HL-60/S4 (cell line): ENCODE data around the gene DNMT3B.

ENCODE experiments used
- in situ Hi-C: fragments of 300-500 bp; cut with MboI; formaldehyde crosslinking; loops from 2 replicates; pipeline ENCODE4 v1.14.3; 2022; ENCODE audit warnings: low sequenced_read_pairs

Gene DNMT3B

DNA sequence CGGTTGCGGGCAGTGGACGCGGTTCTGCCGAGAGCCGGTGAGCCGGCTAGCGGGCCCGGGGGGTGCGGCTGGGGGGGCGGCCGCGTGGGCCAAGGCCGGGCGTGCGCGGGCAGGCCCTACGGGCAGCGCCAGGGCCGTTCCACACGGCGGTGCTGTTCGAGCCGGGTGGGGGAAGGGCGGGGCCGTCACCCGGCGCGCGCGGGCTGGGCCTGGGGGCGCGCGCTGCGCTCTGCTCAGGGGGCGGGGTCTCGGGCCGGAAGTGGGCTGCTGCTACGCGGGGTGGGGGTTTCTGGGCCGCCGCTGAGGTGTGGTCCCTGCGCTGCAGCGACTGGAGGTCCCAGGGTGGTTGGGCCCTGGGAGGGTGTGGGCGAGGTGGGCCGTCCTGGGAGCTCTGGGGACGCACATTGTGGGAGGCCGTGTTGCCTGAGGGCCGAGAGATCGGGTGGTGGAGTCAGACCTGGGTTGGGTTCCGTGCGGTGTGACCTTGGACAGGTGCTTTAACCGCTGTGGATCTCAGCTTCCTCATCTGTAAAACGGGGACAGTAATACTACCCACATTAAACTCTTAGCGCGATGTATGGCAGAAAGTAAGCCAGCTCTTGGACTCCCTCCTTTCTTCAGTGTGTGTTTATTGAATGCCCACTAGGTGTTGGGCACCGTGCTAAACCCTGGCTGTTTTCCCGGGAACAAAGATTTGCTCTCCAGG lies 58.0 kb downstream of the DNMT3B start:
- in situ Hi-C loops = no loop called here

GRCh38 chr20:32820698-32821377 lies 58.7 kb downstream of the DNMT3B start:
- in situ Hi-C loops = no loop called here

GRCh38 chr20:32822225-32822624 lies 60.0 kb downstream of the DNMT3B start:
- in situ Hi-C loops = no loop called here

DNA sequence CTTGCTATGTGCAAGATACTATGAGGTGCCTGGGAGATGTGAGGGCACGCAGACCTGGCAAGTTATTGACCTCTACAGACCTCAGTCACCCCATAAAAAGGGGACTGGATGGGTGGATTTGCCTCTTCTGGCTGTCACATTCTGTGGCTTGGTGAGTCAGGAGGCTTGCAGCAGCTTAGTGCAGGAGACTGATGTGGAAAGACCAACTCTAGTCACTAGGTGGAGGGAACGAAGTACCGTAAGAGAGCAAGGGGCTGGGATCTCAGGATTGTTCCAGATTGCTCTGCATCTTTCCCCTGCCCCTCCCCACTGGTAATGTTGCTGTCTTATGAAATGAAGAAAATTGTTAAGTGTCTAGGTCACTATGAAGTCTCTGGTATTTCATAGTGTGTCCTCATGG lies 60.9 kb downstream of the DNMT3B start:
- in situ Hi-C loops = no loop called here

DNA sequence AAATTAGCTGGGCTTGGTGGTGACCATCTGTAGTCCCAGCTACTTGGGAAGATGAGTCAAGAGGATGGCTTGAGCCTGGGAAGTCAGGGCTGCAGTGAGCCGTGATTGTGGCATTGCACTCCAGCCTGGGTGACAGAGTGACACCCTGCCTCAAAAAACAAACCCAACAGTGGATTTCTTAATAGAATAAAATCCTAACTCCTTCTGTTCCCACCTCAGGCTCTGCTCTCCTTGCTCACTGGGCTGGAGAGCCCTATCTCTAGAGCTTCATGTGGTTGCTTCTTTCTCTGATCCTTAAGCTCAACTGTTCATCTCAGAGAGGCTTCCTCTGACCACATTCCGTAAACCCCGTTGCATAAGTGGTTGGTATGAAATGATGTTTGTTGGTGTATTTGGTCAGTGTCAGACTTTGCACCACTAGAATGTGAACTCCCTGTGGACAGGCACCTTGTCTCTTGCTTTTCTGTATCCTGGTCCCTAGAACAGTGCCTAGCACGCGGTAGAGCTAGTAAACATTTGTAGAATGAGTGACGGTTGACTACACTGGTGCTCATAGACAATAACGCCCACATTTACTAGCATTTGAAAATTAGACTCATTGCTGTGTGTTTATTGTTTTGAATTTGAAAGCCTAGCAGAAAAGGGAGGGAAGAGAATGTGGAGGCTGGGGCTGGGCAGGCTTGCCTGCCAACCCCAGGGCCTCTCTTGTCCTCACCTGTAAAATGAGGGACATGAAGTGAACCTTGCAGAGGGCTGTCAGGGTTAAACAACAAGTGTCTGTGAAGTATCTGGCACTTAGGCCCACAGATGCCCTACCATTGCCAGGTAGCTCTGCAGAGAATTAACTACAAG lies 61.8 kb downstream of the DNMT3B start:
- in situ Hi-C loops = no loop called here

DNA sequence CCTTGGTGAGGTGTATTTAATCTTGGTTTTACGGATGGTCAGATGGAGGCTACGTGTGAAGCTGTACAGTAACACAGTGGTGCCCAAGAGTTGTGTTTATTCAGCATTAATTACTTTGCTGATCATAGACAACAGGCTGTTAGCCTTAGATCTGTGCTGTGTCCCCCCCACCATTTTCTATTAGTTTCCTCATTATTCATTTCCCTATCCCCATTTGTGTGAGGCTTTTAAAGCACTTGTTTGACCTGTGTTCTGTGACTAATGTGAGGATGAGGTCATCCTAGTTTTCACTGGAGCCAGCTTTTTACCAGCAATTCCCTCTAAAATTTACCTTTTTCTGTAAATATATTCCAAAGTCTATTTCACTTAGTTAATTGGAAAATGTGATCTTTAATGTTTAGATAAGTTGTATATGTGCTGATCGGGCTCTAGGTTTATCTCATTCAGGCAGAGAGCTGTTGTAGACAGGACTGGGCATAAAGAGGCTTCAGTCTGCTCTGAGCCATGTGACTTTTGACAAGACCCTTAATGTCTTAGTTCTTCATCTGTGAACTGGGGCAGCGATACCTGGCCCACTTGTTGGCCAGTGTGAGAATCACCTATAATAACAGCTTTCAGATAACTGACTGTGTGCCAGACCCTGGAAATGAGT lies 66.0 kb downstream of the DNMT3B start:
- in situ Hi-C loops = no loop called here

GRCh38 chr20:32829311-32830005 lies 67.3 kb downstream of the DNMT3B start:
- in situ Hi-C loops = no loop called here

DNA sequence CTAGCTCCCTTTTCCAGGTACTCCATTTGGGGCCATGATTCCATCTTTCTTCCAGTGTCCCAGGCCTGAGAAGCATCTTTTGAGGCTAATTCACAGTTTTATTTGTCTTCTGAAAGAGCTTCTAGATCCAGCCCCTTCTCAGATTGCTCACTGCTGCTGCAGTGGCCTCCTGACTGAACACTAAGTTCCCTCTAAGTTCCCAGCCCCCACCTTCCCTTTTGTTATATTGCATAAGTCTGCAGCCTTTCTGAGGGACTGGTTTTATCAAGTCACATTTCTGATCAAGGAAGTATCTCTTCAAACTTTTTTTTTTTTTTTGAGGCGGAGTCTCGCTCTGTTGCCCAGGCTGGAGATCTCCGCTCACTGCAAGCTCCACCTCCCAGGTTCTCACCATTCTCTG lies 68.3 kb downstream of the DNMT3B start:
- in situ Hi-C loops = no loop called here

DNA sequence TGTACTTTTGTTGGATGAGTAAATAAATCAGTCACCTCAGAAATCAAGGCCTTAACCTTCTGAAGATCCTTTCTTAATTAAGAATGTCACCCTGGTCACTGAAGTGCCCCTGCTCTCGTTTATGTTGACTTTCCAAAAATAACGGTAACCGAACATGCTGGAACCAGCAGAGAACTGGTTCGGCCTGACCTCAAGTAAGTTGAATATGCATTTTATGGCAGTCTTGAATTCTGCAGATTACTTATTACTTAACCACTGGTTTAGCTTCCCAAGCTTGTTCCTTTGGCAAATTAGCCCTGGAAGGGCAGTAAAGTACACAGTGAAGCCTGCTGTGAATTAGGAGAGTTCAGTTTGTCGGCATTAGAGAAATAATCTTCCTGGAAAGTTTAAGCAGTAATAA lies 69.8 kb downstream of the DNMT3B start:
- in situ Hi-C loops = no loop called here

- in situ Hi-C loops = no loop called here
Observed at GRCh38 chr20:32832664-32833063, 70.5 kb downstream of the DNMT3B start.

GRCh38 chr20:32834972-32835371 lies 72.8 kb downstream of the DNMT3B start:
- in situ Hi-C loops = no loop called here

GRCh38 chr20:32837157-32837556 lies 75.0 kb downstream of the DNMT3B start:
- in situ Hi-C loops = no loop called here

- in situ Hi-C loops = no loop called here
Observed at GRCh38 chr20:32839227-32839981, 77.2 kb downstream of the DNMT3B start.

GRCh38 chr20:32839982-32840285 lies 77.7 kb downstream of the DNMT3B start:
- in situ Hi-C loops = no loop called here

DNA sequence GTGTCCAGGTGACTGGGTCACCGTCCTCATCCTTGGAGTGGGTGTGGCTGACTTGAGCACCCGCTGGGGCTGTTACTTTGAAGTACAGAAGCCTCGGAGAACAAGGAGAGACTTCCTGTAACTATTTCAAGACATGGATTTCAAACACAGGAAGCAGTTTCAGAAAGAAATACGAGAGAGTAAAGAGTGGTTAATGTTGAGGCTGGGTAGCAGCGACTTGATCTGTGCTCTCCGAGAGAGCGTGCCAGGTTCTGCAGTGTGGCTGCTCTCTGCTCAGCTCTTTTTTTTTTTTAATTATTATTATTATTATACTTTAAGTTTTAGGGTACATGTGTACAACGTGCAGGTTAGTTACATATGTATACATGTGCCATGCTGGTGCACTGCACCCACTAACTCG lies 79.0 kb downstream of the DNMT3B start:
- in situ Hi-C loops = no loop called here

- in situ Hi-C loops = no loop called here
Observed at GRCh38 chr20:32841632-32842031, 79.4 kb downstream of the DNMT3B start.

DNA sequence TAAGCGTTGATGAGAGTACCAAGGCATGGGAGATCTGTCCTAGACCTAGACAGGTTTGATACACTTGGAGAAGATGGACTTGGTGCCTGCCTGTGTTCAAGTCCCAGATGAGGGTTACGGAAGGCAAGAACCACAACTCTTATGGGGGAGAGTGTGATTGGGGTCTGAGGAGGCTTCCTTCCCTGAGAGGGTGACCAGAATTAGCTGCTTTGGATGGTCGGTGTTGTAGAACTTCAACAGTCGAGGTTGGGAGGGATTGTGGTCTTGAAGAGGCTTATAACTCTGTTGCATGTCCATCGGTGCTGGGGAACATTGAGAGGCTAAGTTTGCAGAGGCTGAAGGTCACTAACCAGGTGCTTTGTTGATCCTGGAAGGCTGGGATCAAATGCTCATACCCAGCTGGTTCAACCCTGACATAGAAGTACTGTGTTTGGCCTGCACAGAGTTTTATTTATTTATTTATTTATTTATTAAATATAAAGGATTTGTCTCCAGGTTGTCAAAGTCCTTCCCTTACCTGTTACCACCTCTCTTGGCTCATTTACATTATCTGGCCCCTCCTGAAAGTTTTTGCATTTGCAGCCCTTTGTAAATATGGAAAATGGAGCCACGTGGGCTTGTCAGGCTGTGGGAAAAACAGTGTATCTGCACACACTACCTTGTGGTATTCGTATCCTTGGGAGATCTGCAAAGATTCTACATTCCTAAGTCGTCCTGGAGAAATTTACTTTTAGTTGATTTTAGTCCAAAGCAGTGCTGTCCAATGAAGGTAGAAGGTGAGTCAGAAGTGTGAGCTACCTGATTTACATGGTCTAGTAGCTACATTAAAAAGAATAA lies 80.7 kb downstream of the DNMT3B start:
- in situ Hi-C loops = no loop called here

GRCh38 chr20:32845786-32846185 lies 83.6 kb downstream of the DNMT3B start:
- in situ Hi-C loops = no loop called here

DNA sequence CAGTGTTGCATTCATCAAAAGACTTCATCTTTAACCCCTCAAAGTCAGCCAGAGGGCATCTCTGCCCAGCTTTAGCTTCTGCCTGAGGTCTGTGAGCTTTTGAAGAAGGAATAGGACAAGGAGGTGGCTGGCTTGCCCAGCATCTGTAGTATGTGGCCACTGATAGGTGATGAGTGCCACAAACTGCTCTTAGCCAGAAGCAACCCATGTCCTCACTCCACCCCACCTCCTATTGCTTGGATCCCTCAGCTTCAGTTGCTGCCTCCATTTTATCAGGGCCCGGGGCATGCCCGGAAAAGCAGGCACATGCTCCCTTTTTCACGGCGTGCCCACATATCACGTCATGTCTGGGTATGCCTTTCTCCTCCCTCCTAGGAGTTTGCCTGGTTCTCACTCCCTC lies 84.7 kb downstream of the DNMT3B start:
- in situ Hi-C loops = no loop called here
